ENCODE measurements around the gene TUFT1.
"Not testable (repeated sequence)": the region's sequence is repeated elsewhere in the genome, so short reads cannot be mapped to it uniquely, and the experiment has no call there.

TUFT1 gene

DNA sequence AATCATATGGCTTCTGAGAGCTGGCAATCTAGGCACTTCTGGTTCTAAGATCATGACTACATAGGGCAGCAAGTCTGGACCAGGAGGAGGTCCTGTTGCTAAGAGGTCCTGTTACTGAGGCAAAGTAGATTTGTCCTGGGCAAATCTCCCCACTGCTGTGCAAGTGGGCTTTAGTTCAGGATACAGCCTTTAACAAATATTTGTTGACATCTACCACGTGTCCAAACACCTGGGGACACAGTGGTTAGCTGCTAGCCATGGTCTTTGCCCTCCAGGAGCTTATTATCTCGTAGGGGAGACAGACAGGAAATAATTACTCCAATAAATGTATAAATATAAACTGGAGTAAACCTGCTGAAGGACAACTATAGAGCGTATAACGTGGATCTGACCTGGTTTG, 25.7 kb upstream of the TUFT1 start:
- Histone ChIP-seq H3K4me3 (ENCODE audit: low read depth, low read length) (no peak overlapping the region), H3K9me3 (ENCODE audit: control insufficient read depth, insufficient read depth, low read length) (no peaks in the 10 kb centered on the region), H3K4me1 (ENCODE audit: control insufficient read depth, insufficient read depth, low read length) (peaks cover 27% of the 10 kb centered on the region), H3K9ac (ENCODE audit: low read depth, low read length) (no peak overlapping the region), H3K27me3 (ENCODE audit: control insufficient read depth, insufficient read depth, low read length) (no peaks in the 10 kb centered on the region), H3K36me3 (ENCODE audit: control insufficient read depth, insufficient read depth, low read length) (no peaks in the 10 kb centered on the region)

DNA sequence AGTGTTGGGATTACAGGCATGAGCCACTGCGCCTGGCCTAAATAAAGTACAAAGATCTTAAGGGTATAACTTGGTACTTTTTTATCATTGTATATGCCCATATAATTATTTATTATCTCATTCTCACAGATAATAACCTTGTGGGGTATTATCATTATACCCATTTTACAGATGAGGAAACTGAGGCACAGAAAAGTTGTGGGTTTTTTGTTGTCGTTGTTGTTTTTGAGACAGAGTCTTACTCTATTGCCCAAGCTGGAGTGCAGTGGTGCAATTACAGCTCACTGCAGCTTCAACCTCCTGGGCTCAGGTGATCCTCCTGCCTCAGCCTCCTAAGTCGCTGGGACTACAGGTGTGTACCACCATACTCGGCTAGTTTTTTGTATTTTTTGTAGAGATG, 24.8 kb upstream of the TUFT1 start:
- no peaks in the 10 kb centered on the region for H3K36me3 ChIP-seq (ENCODE audit: control insufficient read depth, insufficient read depth, low read length)
- H3K9me3 ChIP-seq (ENCODE audit: control insufficient read depth, insufficient read depth, low read length): no peaks in the 10 kb centered on the region
- no peak overlapping the region for H3K9ac ChIP-seq (ENCODE audit: low read depth, low read length)
- H3K4me1 ChIP-seq (ENCODE audit: control insufficient read depth, insufficient read depth, low read length): peaks cover 27% of the 10 kb centered on the region
- H3K27me3 ChIP-seq (ENCODE audit: control insufficient read depth, insufficient read depth, low read length): no peaks in the 10 kb centered on the region
- H3K4me3 ChIP-seq (ENCODE audit: low read depth, low read length): no peak overlapping the region

- no peak overlapping the region for H3K9ac ChIP-seq (ENCODE audit: low read depth, low read length)
- peaks cover 27% of the 10 kb centered on the region for H3K4me1 ChIP-seq (ENCODE audit: control insufficient read depth, insufficient read depth, low read length)
- H3K36me3 ChIP-seq (ENCODE audit: control insufficient read depth, insufficient read depth, low read length): peaks cover 3% of the 10 kb centered on the region
- H3K4me3 ChIP-seq (ENCODE audit: low read depth, low read length): no peak overlapping the region
- no peaks in the 10 kb centered on the region for H3K27me3 ChIP-seq (ENCODE audit: control insufficient read depth, insufficient read depth, low read length)
- no peaks in the 10 kb centered on the region for H3K9me3 ChIP-seq (ENCODE audit: control insufficient read depth, insufficient read depth, low read length)
Measured at GRCh38 chr1:151516031-151516511, 24.0 kb upstream of the TUFT1 start.

- Histone ChIP-seq H3K4me1 (ENCODE audit: control insufficient read depth, insufficient read depth, low read length) (peaks cover 16% of the 10 kb centered on the region), H3K9ac (ENCODE audit: low read depth, low read length) (no peak overlapping the region), H3K36me3 (ENCODE audit: control insufficient read depth, insufficient read depth, low read length) (peaks cover 3% of the 10 kb centered on the region), H3K9me3 (ENCODE audit: control insufficient read depth, insufficient read depth, low read length) (no peaks in the 10 kb centered on the region), H3K27me3 (ENCODE audit: control insufficient read depth, insufficient read depth, low read length) (no peaks in the 10 kb centered on the region), H3K4me3 (ENCODE audit: low read depth, low read length) (no peak overlapping the region)
Measured at GRCh38 chr1:151518431-151518830, 21.7 kb upstream of the TUFT1 start.

DNA sequence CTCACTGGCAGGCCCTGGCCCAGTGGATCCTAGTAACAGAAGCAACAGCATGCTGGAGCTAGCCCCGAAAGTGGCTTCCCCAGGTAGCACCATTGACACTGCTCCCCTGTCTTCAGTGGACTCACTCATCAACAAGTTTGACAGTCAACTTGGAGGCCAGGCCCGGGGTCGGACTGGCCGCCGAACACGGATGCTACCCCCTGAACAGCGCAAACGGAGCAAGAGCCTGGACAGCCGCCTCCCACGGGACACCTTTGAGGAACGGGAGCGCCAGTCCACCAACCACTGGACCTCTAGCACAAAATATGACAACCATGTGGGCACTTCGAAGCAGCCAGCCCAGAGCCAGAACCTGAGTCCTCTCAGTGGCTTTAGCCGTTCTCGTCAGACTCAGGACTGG, 21.2 kb upstream of the TUFT1 start:
- Histone ChIP-seq H3K9ac (ENCODE audit: low read depth, low read length) (no peak overlapping the region), H3K4me1 (ENCODE audit: control insufficient read depth, insufficient read depth, low read length) (peaks cover 10% of the 10 kb centered on the region), H3K9me3 (ENCODE audit: control insufficient read depth, insufficient read depth, low read length) (no peaks in the 10 kb centered on the region), H3K27me3 (ENCODE audit: control insufficient read depth, insufficient read depth, low read length) (no peaks in the 10 kb centered on the region), H3K4me3 (ENCODE audit: low read depth, low read length) (no peak overlapping the region), H3K36me3 (ENCODE audit: control insufficient read depth, insufficient read depth, low read length) (peaks cover 3% of the 10 kb centered on the region)

DNA sequence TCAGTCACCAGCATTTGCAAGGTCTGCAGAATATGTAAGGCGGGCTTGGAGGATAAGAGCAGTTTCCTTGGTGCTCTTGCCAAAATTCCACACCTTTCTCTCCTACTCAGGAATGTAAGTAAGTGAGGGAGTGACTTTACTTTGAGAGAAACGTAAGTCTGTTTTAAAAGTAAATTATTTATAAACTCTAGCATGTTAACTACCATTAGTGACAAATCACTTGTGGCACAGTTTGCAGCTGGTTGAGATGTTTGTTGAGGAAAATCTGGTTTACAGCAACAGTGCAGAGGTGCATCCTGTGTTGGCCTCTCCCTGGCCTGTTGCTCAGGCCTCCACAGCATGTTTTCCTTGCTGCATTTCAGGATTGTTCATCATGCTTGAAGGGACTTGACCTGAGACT, 20.4 kb upstream of the TUFT1 start:
- H3K9me3 ChIP-seq (ENCODE audit: control insufficient read depth, insufficient read depth, low read length): no peaks in the 10 kb centered on the region
- peaks cover 6% of the 10 kb centered on the region for H3K36me3 ChIP-seq (ENCODE audit: control insufficient read depth, insufficient read depth, low read length)
- no peak overlapping the region for H3K9ac ChIP-seq (ENCODE audit: low read depth, low read length)
- no peaks in the 10 kb centered on the region for H3K27me3 ChIP-seq (ENCODE audit: control insufficient read depth, insufficient read depth, low read length)
- H3K4me1 ChIP-seq (ENCODE audit: control insufficient read depth, insufficient read depth, low read length): peaks cover 4% of the 10 kb centered on the region
- H3K4me3 ChIP-seq (ENCODE audit: low read depth, low read length): no peak overlapping the region

DNA sequence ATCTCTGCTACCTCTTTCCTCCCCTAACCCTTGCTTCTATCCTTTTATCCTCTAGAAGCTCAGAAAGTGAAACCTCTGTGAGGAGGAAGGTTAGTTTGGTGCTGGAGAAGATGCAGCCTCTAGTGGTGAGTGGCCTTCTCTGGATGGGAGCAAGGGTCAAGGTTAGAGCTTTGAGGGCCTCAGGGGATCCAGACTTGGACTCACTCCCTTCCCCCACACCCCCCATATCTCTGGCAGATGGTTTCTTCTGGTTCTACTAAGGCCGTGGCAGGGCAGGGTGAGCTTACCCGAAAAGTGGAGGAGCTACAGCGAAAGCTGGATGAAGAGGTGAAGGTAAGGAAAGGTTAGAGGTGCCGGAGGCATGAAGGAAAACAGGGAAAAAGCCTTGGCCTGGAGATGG, 19.8 kb upstream of the TUFT1 start:
- Histone ChIP-seq H3K9me3 (ENCODE audit: control insufficient read depth, insufficient read depth, low read length) (no peaks in the 10 kb centered on the region), H3K36me3 (ENCODE audit: control insufficient read depth, insufficient read depth, low read length) (peaks cover 6% of the 10 kb centered on the region), H3K4me1 (ENCODE audit: control insufficient read depth, insufficient read depth, low read length) (peaks cover 4% of the 10 kb centered on the region), H3K27me3 (ENCODE audit: control insufficient read depth, insufficient read depth, low read length) (no peaks in the 10 kb centered on the region), H3K4me3 (ENCODE audit: low read depth, low read length) (no peak overlapping the region), H3K9ac (ENCODE audit: low read depth, low read length) (no peak overlapping the region)

GRCh38 chr1:151522427-151522826, 17.7 kb upstream of the TUFT1 start:
- H3K27me3 ChIP-seq (ENCODE audit: control insufficient read depth, insufficient read depth, low read length); H3K9me3 ChIP-seq (ENCODE audit: control insufficient read depth, insufficient read depth, low read length); H3K36me3 ChIP-seq (ENCODE audit: control insufficient read depth, insufficient read depth, low read length); H3K9ac ChIP-seq (ENCODE audit: low read depth, low read length); H3K4me3 ChIP-seq (ENCODE audit: low read depth, low read length); H3K4me1 ChIP-seq (ENCODE audit: control insufficient read depth, insufficient read depth, low read length): not testable (repeated sequence)

DNA sequence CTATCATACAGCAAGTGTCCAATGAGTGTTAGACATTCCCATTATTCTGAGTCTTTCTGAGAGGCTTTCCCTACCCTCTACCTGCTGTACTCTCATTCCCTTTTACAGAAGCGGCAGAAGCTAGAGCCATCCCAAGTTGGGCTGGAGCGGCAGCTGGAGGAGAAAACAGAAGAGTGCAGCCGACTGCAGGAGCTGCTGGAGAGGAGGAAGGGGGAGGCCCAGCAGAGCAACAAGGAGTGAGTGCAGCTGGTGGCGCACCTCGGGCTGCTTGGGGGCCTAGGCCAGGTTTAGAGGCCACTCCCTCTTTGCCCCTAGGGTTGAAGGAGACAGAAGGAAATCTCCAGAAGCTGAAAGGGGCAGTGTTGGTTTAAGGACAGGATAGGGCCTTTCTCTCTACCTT, 16.8 kb upstream of the TUFT1 start:
- H3K36me3 ChIP-seq (ENCODE audit: control insufficient read depth, insufficient read depth, low read length): peaks cover 6% of the 10 kb centered on the region
- no peaks in the 10 kb centered on the region for H3K27me3 ChIP-seq (ENCODE audit: control insufficient read depth, insufficient read depth, low read length)
- no peak overlapping the region for H3K4me3 ChIP-seq (ENCODE audit: low read depth, low read length)
- no peaks in the 10 kb centered on the region for H3K4me1 ChIP-seq (ENCODE audit: control insufficient read depth, insufficient read depth, low read length)
- no peak overlapping the region for H3K9ac ChIP-seq (ENCODE audit: low read depth, low read length)
- no peaks in the 10 kb centered on the region for H3K9me3 ChIP-seq (ENCODE audit: control insufficient read depth, insufficient read depth, low read length)

- Histone ChIP-seq H3K9me3 (ENCODE audit: control insufficient read depth, insufficient read depth, low read length) (no peaks in the 10 kb centered on the region), H3K4me1 (ENCODE audit: control insufficient read depth, insufficient read depth, low read length) (no peaks in the 10 kb centered on the region), H3K4me3 (ENCODE audit: low read depth, low read length) (no peak overlapping the region), H3K27me3 (ENCODE audit: control insufficient read depth, insufficient read depth, low read length) (no peaks in the 10 kb centered on the region), H3K9ac (ENCODE audit: low read depth, low read length) (no peak overlapping the region), H3K36me3 (ENCODE audit: control insufficient read depth, insufficient read depth, low read length) (peaks cover 13% of the 10 kb centered on the region)
Measured at GRCh38 chr1:151524736-151525135, 15.4 kb upstream of the TUFT1 start.

- Histone ChIP-seq H3K9me3 (ENCODE audit: control insufficient read depth, insufficient read depth, low read length) (no peaks in the 10 kb centered on the region), H3K36me3 (ENCODE audit: control insufficient read depth, insufficient read depth, low read length) (peaks cover 14% of the 10 kb centered on the region), H3K4me3 (ENCODE audit: low read depth, low read length) (no peak overlapping the region), H3K9ac (ENCODE audit: low read depth, low read length) (no peak overlapping the region), H3K4me1 (ENCODE audit: control insufficient read depth, insufficient read depth, low read length) (no peaks in the 10 kb centered on the region), H3K27me3 (ENCODE audit: control insufficient read depth, insufficient read depth, low read length) (no peaks in the 10 kb centered on the region)
Measured at GRCh38 chr1:151526735-151527525, 13.2 kb upstream of the TUFT1 start.

DNA sequence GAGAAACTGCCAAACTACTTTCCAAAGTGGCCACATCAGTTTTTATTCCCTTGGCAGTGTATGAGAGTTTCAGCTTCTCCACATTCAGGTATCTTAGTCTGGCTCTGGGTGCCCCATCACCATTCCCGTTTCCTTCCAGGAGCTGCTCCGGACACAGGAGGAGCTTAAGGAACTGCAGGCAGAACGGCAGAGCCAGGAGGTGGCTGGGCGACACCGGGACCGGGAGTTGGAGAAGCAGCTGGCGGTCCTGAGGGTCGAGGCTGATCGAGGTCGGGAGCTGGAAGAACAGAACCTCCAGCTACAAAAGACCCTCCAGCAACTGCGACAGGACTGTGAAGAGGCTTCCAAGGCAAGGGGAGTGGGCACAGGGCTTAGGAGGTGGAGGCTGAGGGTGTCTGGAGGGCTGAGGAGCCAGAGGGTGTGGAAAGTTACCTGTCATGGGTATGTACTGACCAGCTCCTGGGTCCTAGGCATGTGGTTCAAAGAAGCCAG, 10.9 kb upstream of the TUFT1 start:
- no peaks in the 10 kb centered on the region for H3K9me3 ChIP-seq (ENCODE audit: control insufficient read depth, insufficient read depth, low read length)
- H3K4me3 ChIP-seq (ENCODE audit: low read depth, low read length): no peak overlapping the region
- H3K9ac ChIP-seq (ENCODE audit: low read depth, low read length): no peak overlapping the region
- H3K4me1 ChIP-seq (ENCODE audit: control insufficient read depth, insufficient read depth, low read length): no peaks in the 10 kb centered on the region
- peaks cover 18% of the 10 kb centered on the region for H3K36me3 ChIP-seq (ENCODE audit: control insufficient read depth, insufficient read depth, low read length)
- H3K27me3 ChIP-seq (ENCODE audit: control insufficient read depth, insufficient read depth, low read length): no peaks in the 10 kb centered on the region

Data from iPS-15b (cell line).